GM21529 (cell line): Measurements from ENCODE around the gene MTAP.

Experiments
- ATAC-seq: cut with Tn5 transposase; IDR thresholded peaks from one replicate; pipeline ENCODE4 v1.9.1; 2021; ENCODE audit not compliant: unreplicated experiment

Gene MTAP

DNA sequence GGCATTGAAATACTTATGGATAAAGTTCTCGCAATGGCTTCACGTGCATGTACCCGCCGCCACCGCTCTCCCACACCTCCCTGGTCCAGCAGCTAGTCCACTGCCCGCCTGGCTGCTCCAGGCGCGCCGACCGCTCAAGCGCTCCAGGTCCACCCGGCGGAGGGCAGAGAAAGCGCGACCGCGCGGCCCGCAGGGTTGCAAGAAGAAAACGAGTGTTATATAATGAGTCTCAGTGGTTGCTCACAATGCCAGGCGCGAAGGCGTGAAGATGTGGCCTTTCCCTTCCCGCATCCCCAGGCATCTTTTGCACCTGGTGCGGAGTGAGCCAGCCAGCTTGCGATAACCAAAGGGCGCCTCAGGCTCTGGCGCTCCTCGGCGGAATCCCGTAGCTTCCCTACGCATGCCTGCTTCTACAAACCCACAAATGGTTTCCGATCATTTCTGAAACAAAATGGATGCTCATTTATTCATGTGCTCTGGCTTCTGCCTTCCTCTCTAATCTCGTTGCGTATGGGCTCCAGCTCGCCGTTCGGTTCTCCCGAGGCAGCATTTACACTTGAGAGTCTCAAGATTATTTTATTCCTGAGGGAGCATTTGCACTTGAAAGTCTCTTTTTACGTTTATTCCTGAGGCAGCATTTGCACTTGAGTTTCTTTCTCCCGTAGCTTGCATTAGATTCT lies 166.0 kb downstream of the MTAP start:
- no peak for ATAC-seq

- no peak for ATAC-seq
Observed at GRCh38 chr9:21969011-21969940, 166.8 kb downstream of the MTAP start.

- no peak for ATAC-seq
Observed at GRCh38 chr9:21969951-21970799, 167.7 kb downstream of the MTAP start.

GRCh38 chr9:21970800-21971640 lies 168.6 kb downstream of the MTAP start:
- ATAC-seq = no peak

DNA sequence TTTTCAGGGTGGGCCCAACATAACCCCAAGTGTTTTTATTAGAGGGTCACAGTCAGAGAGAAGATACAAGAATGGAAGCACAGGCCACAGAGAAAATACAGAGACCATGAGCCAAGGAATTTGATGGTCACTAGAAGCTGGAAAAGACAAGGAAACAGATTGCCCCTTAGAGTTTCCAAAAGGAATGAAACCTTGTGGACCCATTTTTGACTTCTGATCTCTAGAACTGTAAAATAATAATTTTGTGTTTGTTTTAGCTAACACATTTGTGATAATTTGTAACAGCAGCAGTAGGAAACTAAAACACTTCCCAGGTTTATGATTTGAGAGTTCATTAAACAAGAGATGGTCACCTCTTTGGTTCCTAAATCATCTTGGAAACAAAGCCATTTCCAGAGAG lies 169.9 kb downstream of the MTAP start:
- ATAC-seq = no peak

GRCh38 chr9:21974343-21974721 lies 171.9 kb downstream of the MTAP start:
- no peak for ATAC-seq

DNA sequence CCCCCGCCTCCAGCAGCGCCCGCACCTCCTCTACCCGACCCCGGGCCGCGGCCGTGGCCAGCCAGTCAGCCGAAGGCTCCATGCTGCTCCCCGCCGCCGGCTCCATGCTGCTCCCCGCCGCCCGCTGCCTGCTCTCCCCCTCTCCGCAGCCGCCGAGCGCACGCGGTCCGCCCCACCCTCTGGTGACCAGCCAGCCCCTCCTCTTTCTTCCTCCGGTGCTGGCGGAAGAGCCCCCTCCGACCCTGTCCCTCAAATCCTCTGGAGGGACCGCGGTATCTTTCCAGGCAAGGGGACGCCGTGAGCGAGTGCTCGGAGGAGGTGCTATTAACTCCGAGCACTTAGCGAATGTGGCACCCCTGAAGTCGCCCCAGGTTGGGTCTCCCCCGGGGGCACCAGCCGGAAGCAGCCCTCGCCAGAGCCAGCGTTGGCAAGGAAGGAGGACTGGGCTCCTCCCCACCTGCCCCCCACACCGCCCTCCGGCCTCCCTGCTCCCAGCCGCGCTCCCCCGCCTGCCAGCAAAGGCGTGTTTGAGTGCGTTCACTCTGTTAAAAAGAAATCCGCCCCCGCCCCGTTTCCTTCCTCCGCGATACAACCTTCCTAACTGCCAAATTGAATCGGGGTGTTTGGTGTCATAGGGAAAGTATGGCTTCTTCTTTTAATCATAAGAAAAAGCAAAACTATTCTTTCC lies 172.4 kb downstream of the MTAP start:
- ATAC-seq = peak; percentile 60

- ATAC-seq = no peak
Observed at GRCh38 chr9:21976334-21976875, 174.0 kb downstream of the MTAP start.

DNA sequence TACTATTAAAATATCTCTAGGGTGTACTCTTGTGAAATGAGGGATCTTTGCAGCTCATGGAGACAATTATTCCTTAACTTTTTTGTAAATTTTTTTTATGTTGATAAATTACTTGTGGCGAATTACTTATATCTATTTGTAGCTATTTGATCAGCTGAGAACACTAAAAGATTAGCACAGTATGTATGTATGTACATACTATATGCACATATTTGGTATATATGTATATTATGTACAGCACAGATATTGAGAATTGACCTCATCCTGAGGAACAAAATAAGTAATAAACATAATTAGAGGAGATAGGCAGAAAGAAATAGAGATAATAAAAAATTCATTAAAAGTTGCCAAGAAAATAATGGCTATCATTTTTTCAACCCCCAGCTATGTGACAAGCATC lies 180.0 kb downstream of the MTAP start:
- ATAC-seq = no peak

DNA sequence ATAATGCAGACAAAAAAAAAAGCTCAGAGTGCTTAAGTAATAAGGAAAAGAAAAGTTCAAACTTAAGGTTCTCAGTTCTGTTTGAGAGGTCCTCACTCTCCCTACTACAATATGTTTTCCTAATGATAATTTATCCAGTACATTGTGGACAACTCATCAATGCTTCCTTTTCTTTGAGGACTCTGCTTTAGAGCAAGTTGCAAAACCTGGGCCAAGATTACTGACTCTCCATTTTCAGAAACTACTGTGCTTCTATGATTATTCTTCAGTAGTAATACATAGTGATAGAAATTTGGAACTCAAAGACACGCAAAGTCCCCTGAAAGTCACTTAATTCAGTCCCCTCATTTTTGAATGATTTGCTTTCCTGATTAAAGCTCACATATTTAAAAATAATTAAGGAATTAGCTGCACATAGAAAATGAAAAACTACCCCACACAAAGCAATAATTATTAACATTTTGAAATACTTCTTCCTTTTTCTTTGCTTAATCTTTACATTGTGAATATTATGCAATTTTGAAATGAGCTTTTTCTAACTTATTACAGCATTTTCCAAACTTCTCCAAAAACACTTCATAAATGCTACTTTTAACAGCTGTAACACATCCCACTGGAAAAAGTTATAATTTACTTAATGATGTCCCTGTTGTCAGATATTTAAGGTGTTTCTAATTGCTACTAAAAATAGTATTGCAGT lies 180.6 kb downstream of the MTAP start:
- no peak for ATAC-seq

GRCh38 chr9:21983561-21983935 lies 181.1 kb downstream of the MTAP start:
- no peak for ATAC-seq

- no peak for ATAC-seq
Observed at GRCh38 chr9:21984101-21984500, 181.7 kb downstream of the MTAP start.

DNA sequence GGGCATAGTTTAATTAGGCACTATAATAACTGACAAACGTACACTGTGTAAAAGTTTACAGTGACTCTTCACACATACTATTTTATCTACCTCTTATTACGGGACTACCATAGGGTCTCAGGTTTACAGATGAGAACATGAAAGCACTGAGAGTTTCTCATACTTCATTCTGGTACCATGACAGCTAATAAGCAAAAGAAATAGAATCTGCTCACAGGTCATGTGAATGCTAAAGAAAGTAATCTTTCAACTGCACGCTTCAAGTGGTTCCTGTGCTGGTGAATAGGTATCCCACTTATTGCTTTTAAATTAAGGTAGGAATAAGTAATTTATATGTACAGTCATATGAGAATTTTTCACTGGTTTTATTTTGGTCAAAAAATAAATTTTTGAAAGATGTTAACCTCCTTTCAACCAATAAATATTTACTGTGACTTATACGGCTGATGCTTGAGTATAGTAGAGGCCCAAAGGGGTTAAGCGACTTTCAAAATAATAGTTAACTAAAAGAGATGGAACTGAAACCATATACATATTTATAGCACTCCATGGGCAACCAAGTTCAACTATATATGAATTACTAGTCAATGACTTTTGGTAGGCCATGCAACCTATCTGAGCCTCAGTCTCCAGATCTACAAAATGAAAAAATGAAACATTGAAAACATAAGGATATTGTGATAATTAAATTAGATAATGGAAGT lies 183.7 kb downstream of the MTAP start:
- ATAC-seq = peak; percentile 37
